Measurements from ENCODE around the gene ICE2.

Gene ICE2

DNA sequence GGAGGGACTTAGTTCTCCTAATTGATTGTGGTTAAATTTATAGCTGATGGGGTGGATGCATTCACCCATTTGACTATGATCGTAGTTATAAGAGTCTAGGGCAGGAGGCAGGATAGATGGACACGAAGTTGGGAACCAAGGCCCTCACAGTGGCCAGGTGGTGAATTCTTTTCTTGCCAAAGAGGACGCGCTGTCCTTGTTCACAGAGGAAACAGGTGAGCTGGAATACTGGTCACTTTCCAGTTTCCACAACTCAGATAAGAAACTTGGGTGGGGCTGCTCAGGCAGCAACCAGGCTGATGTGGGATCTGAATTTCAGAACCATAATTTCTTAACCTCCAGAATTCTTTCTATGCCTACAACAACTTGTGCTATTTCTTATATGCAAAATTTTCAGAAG is 34.0 kb upstream of the ICE2 start:
- Histone ChIP-seq H3K9me3 (ENCODE audit: insufficient read depth, low read depth, low read length) (no peaks in the 10 kb centered on the region), H3K36me3 (ENCODE audit: insufficient read depth, low read length) (peaks cover 80% of the 10 kb centered on the region; the same call in 1 of the 2 replicates), H3K4me2 (ENCODE audit: low read depth, low read length, poor library complexity, severe bottlenecking) (no peak overlapping the region), H3K9ac (ENCODE audit: low read depth, low read length, poor library complexity, severe bottlenecking) (no peak overlapping the region), H3K4me1 (ENCODE audit: insufficient read depth, low read length, poor library complexity, severe bottlenecking) (no peaks in the 10 kb centered on the region), H3K27me3 (ENCODE audit: insufficient read depth, low read length, poor library complexity, severe bottlenecking) (no peaks in the 10 kb centered on the region), H3K9me2 (replicated peaks; ENCODE audit: low read depth, low read length) (no peaks in the 10 kb centered on the region), H2AFZ (ENCODE audit: low read length) (no peak overlapping the region), H3K79me2 (ENCODE audit: insufficient read depth, low read length) (no peaks in the 10 kb centered on the region), H3F3A (ENCODE audit: low read depth) (no peaks in the 10 kb centered on the region), H3K4me3 (ENCODE audit: low read length, poor library complexity, severe bottlenecking) (no peak overlapping the region), H4K20me1 (ENCODE audit: insufficient read depth, low read length, poor library complexity, severe bottlenecking) (peaks cover 4% of the 10 kb centered on the region)
- TF ChIP-seq, protein P1, sequence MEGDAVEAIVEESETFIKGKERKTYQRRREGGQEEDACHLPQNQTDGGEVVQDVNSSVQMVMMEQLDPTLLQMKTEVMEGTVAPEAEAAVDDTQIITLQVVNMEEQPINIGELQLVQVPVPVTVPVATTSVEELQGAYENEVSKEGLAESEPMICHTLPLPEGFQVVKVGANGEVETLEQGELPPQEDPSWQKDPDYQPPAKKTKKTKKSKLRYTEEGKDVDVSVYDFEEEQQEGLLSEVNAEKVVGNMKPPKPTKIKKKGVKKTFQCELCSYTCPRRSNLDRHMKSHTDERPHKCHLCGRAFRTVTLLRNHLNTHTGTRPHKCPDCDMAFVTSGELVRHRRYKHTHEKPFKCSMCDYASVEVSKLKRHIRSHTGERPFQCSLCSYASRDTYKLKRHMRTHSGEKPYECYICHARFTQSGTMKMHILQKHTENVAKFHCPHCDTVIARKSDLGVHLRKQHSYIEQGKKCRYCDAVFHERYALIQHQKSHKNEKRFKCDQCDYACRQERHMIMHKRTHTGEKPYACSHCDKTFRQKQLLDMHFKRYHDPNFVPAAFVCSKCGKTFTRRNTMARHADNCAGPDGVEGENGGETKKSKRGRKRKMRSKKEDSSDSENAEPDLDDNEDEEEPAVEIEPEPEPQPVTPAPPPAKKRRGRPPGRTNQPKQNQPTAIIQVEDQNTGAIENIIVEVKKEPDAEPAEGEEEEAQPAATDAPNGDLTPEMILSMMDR (conservative IDR thresholded peaks at IDR 0.05; ENCODE audit: low read length), result no peak
- no peak for TF ChIP-seq EZH2phosphoT487 (IDR thresholded peaks at IDR 0.05; ENCODE audit: borderline replicate concordance)

DNA sequence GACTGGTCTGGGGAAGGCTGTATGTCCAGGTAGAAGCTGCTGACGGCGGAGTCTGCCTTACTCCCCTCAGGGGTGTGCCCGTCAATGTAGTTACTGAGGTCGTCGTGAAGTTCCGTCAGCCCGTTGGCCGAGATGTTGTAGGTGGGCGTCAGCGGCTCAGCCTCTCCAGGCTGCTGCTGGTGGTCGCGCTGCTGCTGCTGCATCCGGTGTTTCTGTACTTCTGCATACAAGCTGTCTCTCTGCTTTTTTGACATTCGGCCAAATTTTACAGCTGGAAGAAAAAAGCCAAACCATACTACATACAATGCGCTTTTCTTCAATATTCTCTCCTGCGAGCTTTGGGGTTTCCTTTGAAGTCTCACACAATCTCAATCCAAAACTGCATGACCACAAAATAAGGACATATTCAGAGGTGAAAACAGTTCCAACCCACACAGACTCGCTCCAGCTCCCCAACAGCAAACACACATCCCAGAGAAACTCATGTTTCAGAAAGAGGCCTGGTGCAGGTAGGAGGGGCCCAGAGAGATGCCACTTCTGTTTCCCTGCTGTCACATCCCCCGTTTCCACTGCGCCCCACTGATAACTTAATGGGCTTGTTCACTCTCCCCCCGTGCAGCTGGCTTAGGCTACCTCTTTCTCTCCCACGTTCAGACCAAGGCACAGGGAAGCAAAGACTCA is 32.5 kb upstream of the ICE2 start:
- Histone ChIP-seq H3F3A (ENCODE audit: low read depth) (no peaks in the 10 kb centered on the region), H3K4me2 (ENCODE audit: low read depth, low read length, poor library complexity, severe bottlenecking) (no peak overlapping the region), H3K27me3 (ENCODE audit: insufficient read depth, low read length, poor library complexity, severe bottlenecking) (no peaks in the 10 kb centered on the region), H3K9me3 (ENCODE audit: insufficient read depth, low read depth, low read length) (no peaks in the 10 kb centered on the region), H3K9ac (ENCODE audit: low read depth, low read length, poor library complexity, severe bottlenecking) (no peak overlapping the region), H3K4me1 (ENCODE audit: insufficient read depth, low read length, poor library complexity, severe bottlenecking) (no peaks in the 10 kb centered on the region), H2AFZ (ENCODE audit: low read length) (no peak overlapping the region), H3K36me3 (ENCODE audit: insufficient read depth, low read length) (peaks cover 87% of the 10 kb centered on the region; the same call in 1 of the 2 replicates), H3K4me3 (ENCODE audit: low read length, poor library complexity, severe bottlenecking) (no peak overlapping the region), H4K20me1 (ENCODE audit: insufficient read depth, low read length, poor library complexity, severe bottlenecking) (no peaks in the 10 kb centered on the region), H3K79me2 (ENCODE audit: insufficient read depth, low read length) (no peaks in the 10 kb centered on the region), H3K9me2 (replicated peaks; ENCODE audit: low read depth, low read length) (no peaks in the 10 kb centered on the region)
- no peak for TF ChIP-seq EZH2phosphoT487 (IDR thresholded peaks at IDR 0.05; ENCODE audit: borderline replicate concordance)

DNA sequence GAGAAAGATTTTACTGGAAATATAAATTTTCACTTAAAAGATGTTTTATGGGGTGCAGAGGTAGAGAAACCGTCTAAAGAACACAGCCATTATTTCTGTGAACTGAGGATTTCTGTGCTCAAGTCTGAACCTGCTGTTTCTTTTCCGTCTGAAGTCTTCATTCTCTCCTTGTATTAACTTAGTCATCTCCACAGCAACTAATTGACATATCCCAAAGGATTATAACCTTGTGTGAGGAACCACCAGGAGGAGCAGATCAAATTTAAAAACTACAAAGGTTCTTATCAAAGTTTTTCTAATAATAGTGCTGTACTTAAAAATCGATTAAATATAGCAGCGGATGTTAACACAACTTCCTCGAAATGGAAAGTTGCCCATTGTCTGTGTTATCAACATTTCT is 31.1 kb upstream of the ICE2 start:
- Histone ChIP-seq H3K27me3 (ENCODE audit: insufficient read depth, low read length, poor library complexity, severe bottlenecking) (no peaks in the 10 kb centered on the region), H2AFZ (ENCODE audit: low read length) (no peak overlapping the region), H4K20me1 (ENCODE audit: insufficient read depth, low read length, poor library complexity, severe bottlenecking) (no peaks in the 10 kb centered on the region), H3F3A (ENCODE audit: low read depth) (no peaks in the 10 kb centered on the region), H3K9ac (ENCODE audit: low read depth, low read length, poor library complexity, severe bottlenecking) (no peak overlapping the region), H3K4me1 (ENCODE audit: insufficient read depth, low read length, poor library complexity, severe bottlenecking) (no peaks in the 10 kb centered on the region), H3K9me2 (replicated peaks; ENCODE audit: low read depth, low read length) (no peaks in the 10 kb centered on the region), H3K4me3 (ENCODE audit: low read length, poor library complexity, severe bottlenecking) (no peak overlapping the region), H3K4me2 (ENCODE audit: low read depth, low read length, poor library complexity, severe bottlenecking) (no peak overlapping the region), H3K36me3 (ENCODE audit: insufficient read depth, low read length) (peaks cover 91% of the 10 kb centered on the region; the same call in 1 of the 2 replicates), H3K9me3 (ENCODE audit: insufficient read depth, low read depth, low read length) (no peaks in the 10 kb centered on the region), H3K79me2 (ENCODE audit: insufficient read depth, low read length) (no peaks in the 10 kb centered on the region)
- TF ChIP-seq, protein P1 (conservative IDR thresholded peaks at IDR 0.05; ENCODE audit: low read length), result no peak
- no peak for TF ChIP-seq EZH2phosphoT487 (IDR thresholded peaks at IDR 0.05; ENCODE audit: borderline replicate concordance)

DNA sequence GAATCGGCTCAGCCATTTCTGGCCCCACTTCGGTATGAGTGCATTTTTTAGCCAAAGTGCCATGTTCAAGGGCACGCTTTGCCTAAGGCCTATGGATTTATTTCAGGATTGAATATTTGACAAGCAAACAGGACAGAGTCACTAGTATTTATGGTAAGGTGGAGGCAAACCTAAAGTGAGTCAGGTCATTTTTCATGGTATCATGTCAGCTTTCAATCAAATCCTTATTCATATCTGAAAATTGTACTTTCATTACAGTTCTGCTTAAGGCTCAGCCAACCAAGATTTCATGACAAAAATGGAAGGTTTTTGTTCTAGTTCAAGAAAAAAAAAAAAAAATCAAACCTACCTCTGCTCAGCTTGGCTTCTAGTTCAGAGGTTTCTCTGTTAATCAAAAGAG is 30.5 kb upstream of the ICE2 start:
- no peak overlapping the region for H2AFZ ChIP-seq (ENCODE audit: low read length)
- no peak overlapping the region for H3K9ac ChIP-seq (ENCODE audit: low read depth, low read length, poor library complexity, severe bottlenecking)
- no peaks in the 10 kb centered on the region for H3K9me2 ChIP-seq (replicated peaks; ENCODE audit: low read depth, low read length)
- H3K4me1 ChIP-seq (ENCODE audit: insufficient read depth, low read length, poor library complexity, severe bottlenecking), result no peaks in the 10 kb centered on the region
- TF ChIP-seq, protein P1 (conservative IDR thresholded peaks at IDR 0.05; ENCODE audit: low read length), result no peak
- TF ChIP-seq EZH2phosphoT487 (IDR thresholded peaks at IDR 0.05; ENCODE audit: borderline replicate concordance), result no peak
- H3F3A ChIP-seq (ENCODE audit: low read depth), result no peaks in the 10 kb centered on the region
- no peak overlapping the region for H3K4me2 ChIP-seq (ENCODE audit: low read depth, low read length, poor library complexity, severe bottlenecking)
- H3K79me2 ChIP-seq (ENCODE audit: insufficient read depth, low read length), result no peaks in the 10 kb centered on the region
- H3K36me3 ChIP-seq (ENCODE audit: insufficient read depth, low read length), result peaks cover 91% of the 10 kb centered on the region; the same call in 1 of the 2 replicates
- no peak overlapping the region for H3K4me3 ChIP-seq (ENCODE audit: low read length, poor library complexity, severe bottlenecking)
- no peaks in the 10 kb centered on the region for H3K27me3 ChIP-seq (ENCODE audit: insufficient read depth, low read length, poor library complexity, severe bottlenecking)
- H4K20me1 ChIP-seq (ENCODE audit: insufficient read depth, low read length, poor library complexity, severe bottlenecking), result no peaks in the 10 kb centered on the region
- H3K9me3 ChIP-seq (ENCODE audit: insufficient read depth, low read depth, low read length), result no peaks in the 10 kb centered on the region

All from Loucy (cell line).